Endodermal cell (in vitro differentiated cells): ENCODE results near the gene ACTL8. TPM values are rescaled to one million over a fixed set of nuclear protein-coding genes. Genes with fewer than 3 reads are reported as not detected.

Experiments
- DNase-seq: peaks from one replicate; pipeline ENCODE4 v3.0.0-alpha.2; 2017
- H3K27ac ChIP-seq: 2 replicates; pipeline ENCODE4 v1.5.1; 2013; ENCODE audit warnings: mild to moderate bottlenecking, low read depth, low read length, moderate library complexity
- H3K27me3 ChIP-seq: 2 replicates; pipeline ENCODE4 v1.6.1; 2013; ENCODE audit warnings: mild to moderate bottlenecking, low read length, moderate library complexity; ENCODE audit not compliant: insufficient read depth, control insufficient read depth, poor library complexity, severe bottlenecking
- H3K36me3 ChIP-seq: 2 replicates; pipeline ENCODE4 v1.7.0; 2013; ENCODE audit warnings: mild to moderate bottlenecking, low read length, moderate library complexity; ENCODE audit not compliant: control insufficient read depth, insufficient read depth
- H3K4me1 ChIP-seq: one replicate; pipeline ENCODE4 v1.7.0; 2013; ENCODE audit warnings: low read length; ENCODE audit not compliant: control insufficient read depth, insufficient read depth
- H3K4me3 ChIP-seq: 2 replicates; pipeline ENCODE4 v1.5.1; 2013; ENCODE audit warnings: mild to moderate bottlenecking, low read length, moderate library complexity
- H3K9ac ChIP-seq: 2 replicates; pipeline ENCODE4 v1.6.1; 2013; ENCODE audit warnings: mild to moderate bottlenecking, low read length, moderate library complexity; ENCODE audit not compliant: poor library complexity, severe bottlenecking; ENCODE audit errors: extremely low read depth
- H3K9me3 ChIP-seq: 2 replicates; pipeline ENCODE4 v1.6.1; 2013; ENCODE audit warnings: mild to moderate bottlenecking, low read length, moderate library complexity; ENCODE audit not compliant: control insufficient read depth
- H3K27ac Mint-ChIP-seq: 2 replicates; pipeline ENCODE4 v1.8.0; 2020; ENCODE audit warnings: mixed read lengths
- H3K27me3 Mint-ChIP-seq: 2 replicates; pipeline ENCODE4 v1.8.0; 2021; ENCODE audit warnings: mild to moderate bottlenecking, mixed read lengths; ENCODE audit not compliant: insufficient read depth
- H3K36me3 Mint-ChIP-seq: 2 replicates; pipeline ENCODE4 v1.8.0; 2020; ENCODE audit warnings: low read depth, mixed read lengths
- H3K4me1 Mint-ChIP-seq: 2 replicates; pipeline ENCODE4 v1.8.0; 2020; ENCODE audit warnings: mixed read lengths
- H3K4me3 Mint-ChIP-seq: 2 replicates; pipeline ENCODE4 v1.8.0; 2020; ENCODE audit warnings: mild to moderate bottlenecking, moderate library complexity, mixed read lengths
- H3K9me3 Mint-ChIP-seq: 2 replicates; pipeline ENCODE4 v1.8.0; 2020; ENCODE audit warnings: mild to moderate bottlenecking, mixed read lengths
- CTCF ChIP-seq: fragments of 200-600 bp; sonication (generic); conservative IDR thresholded peaks from 2 replicates; pipeline ENCODE4 v1.5.0; 2021; ENCODE audit warnings: antibody characterized with exemption, mild to moderate bottlenecking
- WGBS, 2 experiments: methylation state at CpG; one replicate each; pipeline versions ENCODE4 v1.1.5 to v1.1.7; 2013; ENCODE audit warnings: missing lambda C conversion rate in 2 of 2, mixed read lengths in 1 of 2; ENCODE audit not compliant: insufficient coverage in 1 of 2, insufficient read length in 1 of 2; 5-methylcytosine and 5-hydroxymethylcytosine counted together
- total RNA-seq, 2 donors: library from RNA; stranded (reverse); fragmentation: NEBNext Ultra II Directional in 1 of 2; extraction: Animal tissue kit (Norgen Biotek cat#: 25700) in 1 of 2; gene quantifications; 2 replicates in 1 of 2; 3 replicates in 1 of 2; pipeline ENCODE4 v1.2.1, GENCODE V29; 2021

The ACTL8 gene
- total RNA-seq, 2 donors from 2014 or later: not detected

DNA sequence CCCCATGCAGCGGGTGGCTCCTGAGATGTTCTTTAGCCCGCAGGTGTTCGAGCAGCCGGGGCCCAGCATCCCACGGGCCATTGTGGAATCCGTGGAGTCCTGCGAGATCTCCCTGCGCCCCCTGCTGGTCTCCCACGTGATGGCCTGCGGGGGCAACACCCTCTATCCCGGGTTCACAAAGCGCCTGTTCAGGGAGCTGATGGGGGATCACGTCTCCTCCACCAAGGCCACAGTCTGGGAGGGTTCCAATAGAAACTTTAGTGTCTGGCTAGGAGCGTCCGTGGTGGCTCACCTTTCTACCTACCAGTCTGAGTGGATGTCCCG, 71.0 kb downstream of the ACTL8 start:
- Histone ChIP-seq H3K27ac (no peak overlapping the region), H3K4me3 (no peak overlapping the region), H3K4me1 (no peaks in the 10 kb centered on the region), H3K9me3 (no peaks in the 10 kb centered on the region), H3K27me3 (peaks cover 41% of the 10 kb centered on the region), H3K9ac (no peak overlapping the region), H3K36me3 (no peaks in the 10 kb centered on the region)
- Mint-ChIP-seq H3K9me3 (no peaks in the 10 kb centered on the region), H3K36me3 (no peaks in the 10 kb centered on the region), H3K4me3 (no peak overlapping the region), H3K27me3 (peaks cover 16% of the 10 kb centered on the region), H3K4me1 (no peaks in the 10 kb centered on the region), H3K27ac (no peak overlapping the region)
- peak; percentile 80 for TF ChIP-seq CTCF
- peak; percentile 88 for DNase-seq
- WGBS, 2 experiments: 63 to 65% methylated on average over 11 to 16 of the region's 16 CpGs

GRCh38 chr1:17828991-17829390, 73.9 kb downstream of the ACTL8 start:
- no peak for TF ChIP-seq CTCF
- DNase-seq: peak; percentile 15
- H3K36me3 ChIP-seq: no peaks in the 10 kb centered on the region
- H3K4me1 ChIP-seq: peaks cover 1% of the 10 kb centered on the region
- no peak overlapping the region for H3K9ac ChIP-seq
- H3K27ac ChIP-seq: no peak overlapping the region
- Mint-ChIP-seq H3K27me3 (peaks cover 11% of the 10 kb centered on the region), H3K4me3 (no peak overlapping the region), H3K27ac (no peak overlapping the region), H3K36me3 (no peaks in the 10 kb centered on the region), H3K4me1 (no peaks in the 10 kb centered on the region), H3K9me3 (no peaks in the 10 kb centered on the region)
- 74 to 94% methylated on average over 2 to 4 of the region's 4 CpGs for WGBS, 2 experiments
- H3K9me3 ChIP-seq: no peaks in the 10 kb centered on the region
- no peak overlapping the region for H3K4me3 ChIP-seq
- H3K27me3 ChIP-seq: peaks cover 43% of the 10 kb centered on the region

GRCh38 chr1:17829579-17829978, 74.4 kb downstream of the ACTL8 start:
- Mint-ChIP-seq H3K9me3 (no peaks in the 10 kb centered on the region), H3K27me3 (peaks cover 11% of the 10 kb centered on the region), H3K4me3 (no peak overlapping the region), H3K4me1 (no peaks in the 10 kb centered on the region), H3K36me3 (no peaks in the 10 kb centered on the region), H3K27ac (no peak overlapping the region)
- peaks cover 43% of the 10 kb centered on the region for H3K27me3 ChIP-seq
- no peak overlapping the region for H3K4me3 ChIP-seq
- DNase-seq: peak; percentile 20
- no peak for TF ChIP-seq CTCF
- no peak overlapping the region for H3K9ac ChIP-seq
- peaks cover 5% of the 10 kb centered on the region for H3K4me1 ChIP-seq
- H3K36me3 ChIP-seq: no peaks in the 10 kb centered on the region
- WGBS, 2 experiments: 78 to 87% methylated on average over 3 to 6 of the region's 6 CpGs
- H3K27ac ChIP-seq: no peak overlapping the region
- H3K9me3 ChIP-seq: no peaks in the 10 kb centered on the region
